ENCODE measurements around the gene PITRM1.

- TF ChIP-seq CTCF (IDR thresholded peaks at IDR 0.05; ENCODE audit: insufficient read depth, low read depth, low read length) (no peak), EZH2 (IDR thresholded peaks at IDR 0.05; ENCODE audit: insufficient read depth, low read length) (no peak)
Measured at GRCh38 chr10:3125527-3126170, 46.9 kb downstream of the PITRM1 start.

All from astrocyte (in vitro differentiated cells and primary cell).